Retinal pigment epithelial cell (primary cell): ENCODE results near the gene TFB2M.

Experiments
- DNase-seq: peaks from one replicate; pipeline ENCODE4 v3.0.0-alpha.2; 2010; ENCODE audit warnings: low read depth
- H3K4me3 ChIP-seq: 2 replicates; pipeline ENCODE4 v1.5.1; 2011; ENCODE audit warnings: mild to moderate bottlenecking, low read length, control low read depth, moderate library complexity
- TF ChIP-seq, protein P1 (sequence below): conservative IDR thresholded peaks from 2 replicates; pipeline ENCODE4 v1.5.1; 2011; ENCODE audit warnings: low read depth, low read length, control low read depth, inconsistent platforms

The TFB2M gene

DNA sequence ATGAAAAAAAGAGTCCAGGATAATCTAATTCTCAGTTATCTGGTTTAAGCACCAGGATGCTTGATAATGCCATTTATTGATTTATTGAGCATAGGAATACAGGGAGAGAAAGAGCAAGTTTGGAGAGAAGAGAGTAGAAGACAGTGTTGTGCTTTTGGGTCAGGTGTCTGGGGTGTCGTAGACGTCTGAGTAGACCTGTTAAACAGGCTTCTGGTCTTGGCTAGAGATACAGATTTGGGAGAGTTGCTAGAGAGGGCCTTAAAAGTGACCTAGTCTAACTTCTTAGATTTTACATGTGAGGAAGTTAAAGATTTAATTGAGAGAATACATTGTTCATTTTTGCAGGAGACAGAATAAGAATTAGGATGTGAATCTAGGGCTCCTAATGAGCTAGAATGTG, 34.5 kb upstream of the TFB2M start:
- TF ChIP-seq, protein P1, sequence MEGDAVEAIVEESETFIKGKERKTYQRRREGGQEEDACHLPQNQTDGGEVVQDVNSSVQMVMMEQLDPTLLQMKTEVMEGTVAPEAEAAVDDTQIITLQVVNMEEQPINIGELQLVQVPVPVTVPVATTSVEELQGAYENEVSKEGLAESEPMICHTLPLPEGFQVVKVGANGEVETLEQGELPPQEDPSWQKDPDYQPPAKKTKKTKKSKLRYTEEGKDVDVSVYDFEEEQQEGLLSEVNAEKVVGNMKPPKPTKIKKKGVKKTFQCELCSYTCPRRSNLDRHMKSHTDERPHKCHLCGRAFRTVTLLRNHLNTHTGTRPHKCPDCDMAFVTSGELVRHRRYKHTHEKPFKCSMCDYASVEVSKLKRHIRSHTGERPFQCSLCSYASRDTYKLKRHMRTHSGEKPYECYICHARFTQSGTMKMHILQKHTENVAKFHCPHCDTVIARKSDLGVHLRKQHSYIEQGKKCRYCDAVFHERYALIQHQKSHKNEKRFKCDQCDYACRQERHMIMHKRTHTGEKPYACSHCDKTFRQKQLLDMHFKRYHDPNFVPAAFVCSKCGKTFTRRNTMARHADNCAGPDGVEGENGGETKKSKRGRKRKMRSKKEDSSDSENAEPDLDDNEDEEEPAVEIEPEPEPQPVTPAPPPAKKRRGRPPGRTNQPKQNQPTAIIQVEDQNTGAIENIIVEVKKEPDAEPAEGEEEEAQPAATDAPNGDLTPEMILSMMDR: no peak
- no peak for DNase-seq
- H3K4me3 ChIP-seq: no peak overlapping the region

DNA sequence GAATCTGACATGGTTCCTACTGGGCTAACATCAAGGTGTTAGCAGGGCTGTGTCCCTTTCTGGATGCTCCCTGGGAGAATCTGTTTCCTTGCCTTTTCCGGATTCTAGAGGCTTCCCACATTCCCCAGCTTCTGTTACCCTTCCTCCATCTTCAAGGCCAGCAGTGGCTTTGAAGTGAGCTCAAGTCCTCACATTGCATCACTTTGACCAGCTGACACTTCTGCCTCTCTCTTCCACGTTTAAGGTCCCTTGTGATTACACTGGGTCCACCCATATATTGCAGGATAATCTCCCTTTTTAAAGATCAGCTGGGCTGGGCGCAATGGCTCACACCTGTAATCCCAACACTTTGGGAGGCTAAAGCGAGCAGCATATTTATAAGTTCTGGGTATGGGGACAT, 33.3 kb upstream of the TFB2M start:
- no peak for DNase-seq
- TF ChIP-seq, protein P1: no peak
- H3K4me3 ChIP-seq: no peak overlapping the region

DNA sequence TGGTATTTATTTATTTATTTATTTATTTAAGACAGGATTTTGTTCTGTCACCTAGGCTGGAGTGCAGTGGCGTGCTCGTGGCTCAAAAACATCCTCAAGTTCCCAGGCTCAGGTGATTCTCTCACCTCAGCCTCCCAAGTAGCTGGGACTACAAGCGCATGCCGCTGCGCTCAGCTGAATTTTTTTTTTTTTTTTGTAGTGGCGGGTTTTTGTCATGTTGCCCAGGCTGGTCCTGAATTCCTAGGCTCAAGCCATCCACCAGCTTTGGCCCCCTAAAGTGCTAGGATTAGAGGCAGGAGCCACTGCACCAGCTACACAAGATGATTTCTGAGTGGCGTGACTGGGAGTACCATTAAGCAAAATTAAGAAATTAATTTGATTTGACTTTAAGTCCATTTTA, 31.9 kb upstream of the TFB2M start:
- DNase-seq: no peak
- no peak overlapping the region for H3K4me3 ChIP-seq
- TF ChIP-seq, protein P1: no peak

DNA sequence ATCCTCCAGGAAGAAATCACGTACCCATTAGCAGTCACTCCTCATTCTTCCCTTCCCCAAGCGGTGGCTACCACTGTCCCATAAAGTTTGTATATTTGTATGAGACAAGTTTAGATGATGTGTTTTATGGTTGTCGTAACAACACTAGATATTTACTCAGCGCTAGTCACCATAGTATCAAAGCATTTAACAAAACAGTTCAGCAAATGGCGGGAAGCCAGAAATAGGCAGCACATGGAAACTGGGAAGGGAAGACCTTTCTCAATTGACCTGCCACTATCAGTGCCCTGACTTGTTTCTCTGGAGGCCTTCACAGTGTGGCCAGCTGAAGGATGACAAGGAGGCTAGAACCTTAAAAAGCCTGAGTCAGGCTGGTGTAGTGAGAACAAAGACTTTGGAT, 31.3 kb upstream of the TFB2M start:
- TF ChIP-seq, protein P1: no peak
- H3K4me3 ChIP-seq: no peak overlapping the region
- no peak for DNase-seq

DNA sequence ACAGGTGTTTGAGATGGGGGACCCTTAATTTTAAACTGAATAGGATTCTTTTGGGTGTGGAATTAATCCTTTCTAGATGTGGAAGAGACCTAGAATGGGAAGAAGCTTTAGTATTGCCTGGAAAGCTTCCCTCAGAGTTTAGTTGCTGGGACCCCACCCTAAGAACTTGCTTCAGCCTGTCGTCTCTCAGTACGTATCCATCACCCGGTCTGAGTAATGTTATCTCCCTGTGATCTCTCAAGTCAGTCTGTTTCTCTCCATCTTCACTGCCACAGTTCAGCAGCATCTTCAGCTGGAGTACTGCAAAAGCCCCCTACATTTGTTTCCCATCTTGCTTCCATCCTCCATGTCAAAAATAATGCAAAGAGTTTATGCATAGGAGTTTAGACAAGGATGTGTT, 29.1 kb upstream of the TFB2M start:
- TF ChIP-seq, protein P1: no peak
- no peak overlapping the region for H3K4me3 ChIP-seq
- DNase-seq: no peak

DNA sequence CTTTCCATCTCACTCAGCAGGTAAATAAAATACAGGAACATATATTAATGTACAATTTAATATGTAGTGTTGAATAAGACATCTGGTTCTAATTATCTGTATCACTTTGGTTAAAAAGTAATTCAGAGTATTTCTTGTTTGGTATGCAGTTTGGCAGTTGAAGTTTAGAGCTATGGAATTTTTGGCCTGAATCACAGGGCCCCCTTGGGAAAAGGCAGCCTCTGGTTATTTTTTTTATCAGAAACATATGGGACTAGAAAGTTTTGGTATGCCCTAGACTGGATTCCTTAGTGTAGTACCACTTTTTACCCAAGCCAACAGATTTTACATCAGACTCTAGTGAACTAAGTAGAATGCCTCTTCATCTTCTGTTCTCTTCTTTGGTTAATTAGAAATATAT, 26.6 kb upstream of the TFB2M start:
- DNase-seq: no peak
- TF ChIP-seq, protein P1: no peak
- no peak overlapping the region for H3K4me3 ChIP-seq

DNA sequence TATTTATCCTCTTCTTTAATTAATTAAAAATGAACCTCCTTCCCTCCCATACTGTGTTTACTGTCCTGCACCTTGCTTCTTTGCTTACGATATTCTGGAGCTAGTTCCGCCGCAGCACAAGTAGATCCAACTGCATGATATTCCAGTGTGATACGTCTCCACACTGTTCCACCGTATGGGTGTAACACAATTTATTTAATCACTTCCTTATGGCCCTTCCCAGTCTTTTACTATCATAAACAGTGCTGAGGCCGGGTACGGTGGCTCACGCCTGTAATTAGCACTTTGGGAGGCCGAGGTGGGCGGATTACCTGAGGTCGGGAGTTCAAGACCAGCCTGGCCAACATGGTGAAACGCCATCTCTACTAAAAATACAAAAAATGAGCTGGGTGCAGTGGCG, 25.9 kb upstream of the TFB2M start:
- no peak for DNase-seq
- H3K4me3 ChIP-seq: no peak overlapping the region
- TF ChIP-seq, protein P1: no peak
